ENCODE results near the gene DNAJA4. TPM values are rescaled to one million over a fixed set of nuclear protein-coding genes. Genes with fewer than 3 reads are reported as not detected.

The DNAJA4 gene
- total RNA-seq, 1 donor, result 2.2 TPM

DNA sequence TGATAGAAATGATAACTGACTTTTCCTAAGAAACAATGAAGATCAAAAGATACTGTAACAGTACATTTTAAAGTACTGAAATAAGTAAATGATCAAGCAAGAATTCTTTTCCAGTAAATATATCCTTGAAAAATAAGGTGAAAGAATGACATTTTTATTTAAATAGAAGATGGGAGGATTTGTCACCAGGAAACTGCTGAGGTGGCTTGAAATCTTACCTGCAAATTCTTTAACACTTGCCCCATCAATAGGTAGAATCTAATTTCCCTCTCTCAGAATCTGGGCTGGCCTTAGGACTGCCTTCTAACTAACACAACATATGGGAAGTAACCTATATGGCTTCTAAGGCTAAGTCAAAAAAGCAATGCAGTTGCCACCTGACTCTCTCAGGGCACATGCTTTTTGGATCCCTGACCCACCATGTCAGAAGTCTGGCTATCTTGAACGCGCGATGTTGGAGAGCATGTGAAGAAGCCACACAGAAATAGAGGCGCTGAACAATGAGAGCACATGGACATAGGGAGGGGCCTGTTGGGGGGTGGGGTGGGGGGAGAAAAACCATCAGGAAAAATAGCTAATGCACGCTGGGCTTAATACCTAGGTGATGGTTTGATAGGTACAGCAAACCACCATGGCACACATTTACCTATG is 41.5 kb upstream of the DNAJA4 start:
- Histone ChIP-seq H3K4me1 (ENCODE audit: insufficient read depth, low read length) (no peaks in the 10 kb centered on the region), H3K27ac (ENCODE audit: low read depth, low read length) (no peak overlapping the region), H3K4me2 (ENCODE audit: insufficient read depth, low read length) (no peak overlapping the region), H3K79me2 (ENCODE audit: insufficient read depth, low read length) (no peaks in the 10 kb centered on the region), H3K36me3 (ENCODE audit: insufficient read depth, low read length) (no peaks in the 10 kb centered on the region), H2AFZ (ENCODE audit: low read length) (no peak overlapping the region), H3K9me3 (ENCODE audit: low read depth, low read length) (no peaks in the 10 kb centered on the region), H3K27me3 (ENCODE audit: insufficient read depth, low read length) (peaks cover 16% of the 10 kb centered on the region), H3K4me3 (ENCODE audit: insufficient read depth, low read length) (no peak overlapping the region), H4K20me1 (ENCODE audit: insufficient read depth, low read length) (no peaks in the 10 kb centered on the region)
- no peak for TF ChIP-seq CTCF (IDR thresholded peaks at IDR 0.05; ENCODE audit: extremely low read depth, low read depth, low read length)
- no peak for DNase-seq (ENCODE audit: insufficient read length, low spot score, missing footprints)

GRCh38 chr15:78223396-78224022 is 40.9 kb upstream of the DNAJA4 start:
- peaks cover 21% of the 10 kb centered on the region for H3K27me3 ChIP-seq (ENCODE audit: insufficient read depth, low read length)
- H3K79me2 ChIP-seq (ENCODE audit: insufficient read depth, low read length), result no peaks in the 10 kb centered on the region
- no peaks in the 10 kb centered on the region for H3K36me3 ChIP-seq (ENCODE audit: insufficient read depth, low read length)
- H3K4me3 ChIP-seq (ENCODE audit: insufficient read depth, low read length), result no peak overlapping the region
- DNase-seq (ENCODE audit: insufficient read length, low spot score, missing footprints), result no peak
- no peaks in the 10 kb centered on the region for H3K4me1 ChIP-seq (ENCODE audit: insufficient read depth, low read length)
- H3K4me2 ChIP-seq (ENCODE audit: insufficient read depth, low read length), result no peak overlapping the region
- H4K20me1 ChIP-seq (ENCODE audit: insufficient read depth, low read length), result no peaks in the 10 kb centered on the region
- no peak overlapping the region for H3K27ac ChIP-seq (ENCODE audit: low read depth, low read length)
- no peak for TF ChIP-seq CTCF (IDR thresholded peaks at IDR 0.05; ENCODE audit: extremely low read depth, low read depth, low read length)
- no peak overlapping the region for H2AFZ ChIP-seq (ENCODE audit: low read length)
- no peaks in the 10 kb centered on the region for H3K9me3 ChIP-seq (ENCODE audit: low read depth, low read length)

DNA sequence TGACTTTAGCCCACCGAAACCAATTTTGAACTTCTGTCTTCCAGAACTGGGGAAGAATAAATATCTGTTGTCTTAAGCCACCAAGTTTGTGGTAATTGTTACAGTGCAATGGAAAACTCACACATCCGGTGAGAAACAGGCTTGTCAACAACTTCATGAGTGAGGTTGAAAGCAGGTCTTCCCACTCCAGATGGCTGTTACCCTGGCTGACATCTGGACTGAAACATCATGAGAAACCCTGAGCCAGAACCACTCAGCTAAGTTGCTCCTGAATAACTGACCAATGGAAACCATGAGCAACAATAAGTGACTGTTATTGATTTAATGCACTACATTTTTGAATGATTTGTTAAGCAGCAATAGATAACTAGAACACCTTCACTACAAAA is 40.3 kb upstream of the DNAJA4 start:
- H4K20me1 ChIP-seq (ENCODE audit: insufficient read depth, low read length), result no peaks in the 10 kb centered on the region
- no peak for TF ChIP-seq CTCF (IDR thresholded peaks at IDR 0.05; ENCODE audit: extremely low read depth, low read depth, low read length)
- peaks cover 21% of the 10 kb centered on the region for H3K27me3 ChIP-seq (ENCODE audit: insufficient read depth, low read length)
- H2AFZ ChIP-seq (ENCODE audit: low read length), result no peak overlapping the region
- no peaks in the 10 kb centered on the region for H3K36me3 ChIP-seq (ENCODE audit: insufficient read depth, low read length)
- no peak overlapping the region for H3K27ac ChIP-seq (ENCODE audit: low read depth, low read length)
- no peaks in the 10 kb centered on the region for H3K79me2 ChIP-seq (ENCODE audit: insufficient read depth, low read length)
- no peak overlapping the region for H3K4me2 ChIP-seq (ENCODE audit: insufficient read depth, low read length)
- H3K4me1 ChIP-seq (ENCODE audit: insufficient read depth, low read length), result no peaks in the 10 kb centered on the region
- no peak for DNase-seq (ENCODE audit: insufficient read length, low spot score, missing footprints)
- no peak overlapping the region for H3K4me3 ChIP-seq (ENCODE audit: insufficient read depth, low read length)
- no peaks in the 10 kb centered on the region for H3K9me3 ChIP-seq (ENCODE audit: low read depth, low read length)

DNA sequence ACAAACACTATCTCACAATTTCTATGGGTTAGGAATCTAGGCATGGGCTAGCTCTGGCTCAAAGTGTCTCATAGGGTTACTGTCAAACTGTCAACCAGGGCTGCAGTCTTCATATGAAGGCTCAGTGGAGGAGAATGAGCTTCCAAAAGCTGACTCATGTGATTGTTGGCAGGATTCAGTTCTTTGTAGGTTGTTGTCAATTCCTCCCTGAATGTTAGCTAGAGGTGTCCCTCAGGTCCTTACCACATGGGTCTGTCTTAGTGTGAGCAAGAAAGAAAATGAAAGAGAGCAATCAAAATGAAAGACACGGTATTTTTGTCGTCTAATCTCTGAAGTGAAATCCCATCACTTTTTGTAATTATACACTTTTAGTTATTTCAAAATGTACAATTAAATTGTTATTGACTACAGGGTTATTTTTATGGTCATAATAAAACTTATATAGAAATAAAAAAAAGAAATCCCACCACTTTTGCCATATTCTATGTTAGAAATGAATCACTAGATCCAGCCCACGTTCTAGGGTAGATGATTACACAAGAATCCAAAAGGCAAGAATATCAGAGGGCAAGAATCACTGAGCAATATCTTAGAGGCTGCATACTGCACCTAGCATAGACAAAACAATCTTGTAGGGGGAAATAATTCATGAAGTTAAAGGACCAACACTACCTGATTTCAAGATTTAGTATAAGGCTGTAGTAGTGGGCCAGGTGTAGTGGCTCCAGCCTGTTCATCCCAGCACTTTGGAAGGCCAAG is 38.4 kb upstream of the DNAJA4 start:
- no peak for DNase-seq (ENCODE audit: insufficient read length, low spot score, missing footprints)
- H3K27ac ChIP-seq (ENCODE audit: low read depth, low read length), result no peak overlapping the region
- no peak for TF ChIP-seq CTCF (IDR thresholded peaks at IDR 0.05; ENCODE audit: extremely low read depth, low read depth, low read length)
- H3K36me3 ChIP-seq (ENCODE audit: insufficient read depth, low read length), result no peaks in the 10 kb centered on the region
- no peak overlapping the region for H3K4me3 ChIP-seq (ENCODE audit: insufficient read depth, low read length)
- H4K20me1 ChIP-seq (ENCODE audit: insufficient read depth, low read length), result no peaks in the 10 kb centered on the region
- peaks cover 23% of the 10 kb centered on the region for H3K27me3 ChIP-seq (ENCODE audit: insufficient read depth, low read length)
- no peaks in the 10 kb centered on the region for H3K4me1 ChIP-seq (ENCODE audit: insufficient read depth, low read length)
- no peak overlapping the region for H3K4me2 ChIP-seq (ENCODE audit: insufficient read depth, low read length)
- H3K79me2 ChIP-seq (ENCODE audit: insufficient read depth, low read length), result no peaks in the 10 kb centered on the region
- H2AFZ ChIP-seq (ENCODE audit: low read length), result no peak overlapping the region
- no peaks in the 10 kb centered on the region for H3K9me3 ChIP-seq (ENCODE audit: low read depth, low read length)

Data from osteoblast (primary cell).